Activated CD8-positive, alpha-beta memory T cell treated with anti-CD3 and anti-CD28 coated beads, Interleukin-2, amount 50 U/mL, for 4 hours (primary cell): ENCODE data around the gene PTPRN2.
A peak's percentile ranks its signal among the peaks of the same experiment; 100 is the strongest.

Source experiments
- DNase-seq: peaks from one replicate; pipeline ENCODE4 v3.0.0-alpha.2; 2020

Gene PTPRN2

GRCh38 chr7:157540606-157541294, 1046.9 kb downstream of the PTPRN2 start:
- DNase-seq: peak; percentile 7

GRCh38 chr7:157540020-157540419, 1047.6 kb downstream of the PTPRN2 start:
- DNase-seq: peak; percentile 12

DNA sequence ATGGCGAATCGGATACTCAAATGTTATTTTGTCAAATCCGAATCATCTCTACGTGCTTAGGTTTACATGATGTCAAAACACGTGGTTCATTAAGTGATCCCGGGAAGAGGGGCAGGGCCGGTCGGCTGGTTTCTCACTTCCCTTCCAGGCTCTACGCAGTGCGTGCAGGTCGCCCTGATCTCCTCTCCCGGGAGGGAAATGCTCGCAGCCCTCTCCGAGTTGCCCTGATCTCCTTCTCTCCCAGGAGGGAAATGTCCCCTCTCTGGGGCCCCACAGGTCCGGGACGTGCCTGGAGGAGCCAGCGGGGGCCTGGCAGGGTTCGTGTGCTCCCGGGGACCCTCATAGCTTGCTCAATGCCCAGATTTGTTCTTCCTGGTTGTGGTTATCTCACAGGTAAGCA, 1048.1 kb downstream of the PTPRN2 start:
- DNase-seq: peak; percentile 9

DNA sequence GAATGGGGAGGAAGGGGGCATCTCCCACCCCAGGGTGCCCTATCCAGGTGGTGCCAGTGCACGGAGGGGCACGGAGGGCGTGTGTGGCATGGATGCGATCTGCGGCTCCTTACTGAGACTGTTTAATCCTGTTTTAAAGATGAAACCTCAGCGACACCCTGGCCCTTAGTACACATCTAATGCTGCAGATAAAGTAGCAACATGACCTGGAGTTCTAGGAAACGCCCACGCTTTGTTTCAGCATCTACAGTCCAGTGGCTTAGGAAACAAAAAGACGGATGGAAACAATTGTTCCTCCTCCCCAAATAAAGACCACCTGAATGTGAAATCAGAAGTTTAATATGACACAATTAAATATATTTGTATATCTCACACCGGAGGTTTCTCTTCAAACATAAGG, 1048.9 kb downstream of the PTPRN2 start:
- DNase-seq: peak; percentile 9

GRCh38 chr7:157538321-157538720, 1049.3 kb downstream of the PTPRN2 start:
- peak; percentile 5 for DNase-seq

DNA sequence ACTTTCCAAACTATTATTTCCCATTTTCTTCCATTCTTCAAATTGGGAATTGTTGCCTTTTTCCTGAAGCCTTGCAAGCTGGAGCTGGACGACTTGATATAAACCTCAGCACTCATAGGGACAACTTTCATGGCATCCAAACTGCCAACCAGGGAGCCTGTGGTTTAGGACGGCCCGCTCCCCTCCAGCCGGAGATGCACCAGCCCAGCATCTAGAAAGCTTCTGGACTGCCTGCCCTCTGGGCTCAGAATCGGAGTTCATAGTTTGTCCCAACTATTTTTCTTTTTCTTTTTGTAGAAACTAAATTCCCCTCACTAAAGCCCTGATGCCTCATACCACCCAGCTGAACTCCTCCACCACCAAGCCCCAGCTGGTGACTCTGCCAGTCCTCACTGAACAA, 1050.6 kb downstream of the PTPRN2 start:
- DNase-seq: no peak

DNA sequence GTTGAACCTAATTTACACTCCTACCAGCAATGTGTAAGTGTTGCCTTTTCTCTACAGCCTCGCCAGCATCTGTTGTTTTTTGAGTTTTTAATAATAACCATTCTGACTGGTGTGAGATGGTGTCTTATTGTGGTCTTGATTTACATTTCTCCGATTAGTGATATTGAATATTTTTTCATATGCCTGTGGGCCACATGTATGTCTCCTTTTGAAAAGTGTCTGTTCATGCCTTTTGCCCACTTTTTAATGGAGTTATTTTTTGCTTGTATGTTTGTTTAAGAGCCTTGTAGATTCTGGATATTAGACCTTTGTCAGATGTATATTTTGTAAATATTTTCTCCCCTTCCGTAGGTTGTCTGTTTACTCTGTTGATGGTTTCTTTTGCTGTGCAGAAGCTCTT, 1055.6 kb downstream of the PTPRN2 start:
- no peak for DNase-seq

DNA sequence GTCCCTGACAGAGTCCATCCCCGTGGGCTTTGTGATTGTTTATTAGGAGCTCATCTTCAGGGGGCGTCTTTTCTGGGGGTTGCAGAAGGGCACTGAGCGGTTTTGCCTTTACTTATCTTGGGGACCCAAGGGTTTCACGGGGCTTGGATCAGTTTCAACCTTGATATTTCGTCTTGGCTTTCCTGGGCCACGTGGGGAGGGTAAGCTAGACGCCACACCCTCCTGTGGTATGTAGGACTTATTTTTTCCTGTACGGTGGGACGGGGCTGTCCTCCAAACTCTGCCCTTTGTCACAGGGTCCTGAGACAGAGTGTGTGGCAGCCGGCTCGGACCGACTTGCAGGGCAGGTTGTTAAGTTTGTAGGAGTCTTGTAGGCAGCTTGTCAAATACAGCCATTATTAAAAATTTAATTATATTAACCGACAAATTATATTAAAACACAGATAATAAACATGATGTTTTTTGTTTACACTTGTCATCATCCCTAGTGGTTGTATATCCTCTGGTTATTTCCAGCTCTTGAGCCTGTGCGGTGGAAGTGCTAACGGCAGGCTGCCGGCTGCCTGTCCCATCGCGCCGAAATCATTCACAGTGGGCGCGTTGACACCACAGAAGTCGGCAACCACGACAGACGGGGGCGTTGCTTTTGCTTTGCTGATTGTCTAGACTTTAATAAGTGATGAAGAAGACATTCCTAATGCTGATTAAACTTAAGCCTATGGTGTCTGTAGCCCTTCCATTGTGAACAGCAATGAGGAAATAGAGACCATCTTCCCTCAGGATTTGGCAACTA, 1057.7 kb downstream of the PTPRN2 start:
- DNase-seq: peak; percentile 5

DNA sequence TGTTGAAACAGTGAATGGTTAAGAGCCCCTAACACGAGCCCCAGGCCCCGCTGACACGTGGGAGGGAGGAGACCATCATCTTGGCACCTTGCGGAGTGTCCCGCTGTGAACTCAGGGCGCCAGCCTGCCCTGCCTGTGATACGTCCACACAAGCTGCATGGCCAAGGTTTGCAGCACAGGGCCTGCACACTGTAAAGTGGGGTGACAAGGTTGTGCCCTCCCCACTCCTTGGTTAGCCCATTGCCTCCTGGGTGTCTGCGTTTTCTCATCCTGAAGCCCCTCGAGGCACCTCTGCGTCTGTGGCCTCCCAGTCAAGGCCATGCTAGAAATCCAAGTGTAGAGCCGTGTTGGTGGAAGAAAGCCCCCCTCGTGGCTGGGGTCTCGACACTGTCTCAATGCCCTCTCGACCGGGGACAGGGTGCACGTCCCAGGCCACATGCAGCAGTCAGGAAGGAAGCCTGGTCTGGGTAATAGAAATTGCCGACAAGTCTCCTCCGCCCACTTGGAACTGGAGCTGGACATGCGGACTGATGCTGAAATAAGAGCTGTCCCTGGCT, 1058.8 kb downstream of the PTPRN2 start:
- DNase-seq: peak; percentile 11

- peak; percentile 10 for DNase-seq
These were observed 1059.9 kb downstream of the PTPRN2 start for GRCh38 chr7:157527686-157528085.

DNA sequence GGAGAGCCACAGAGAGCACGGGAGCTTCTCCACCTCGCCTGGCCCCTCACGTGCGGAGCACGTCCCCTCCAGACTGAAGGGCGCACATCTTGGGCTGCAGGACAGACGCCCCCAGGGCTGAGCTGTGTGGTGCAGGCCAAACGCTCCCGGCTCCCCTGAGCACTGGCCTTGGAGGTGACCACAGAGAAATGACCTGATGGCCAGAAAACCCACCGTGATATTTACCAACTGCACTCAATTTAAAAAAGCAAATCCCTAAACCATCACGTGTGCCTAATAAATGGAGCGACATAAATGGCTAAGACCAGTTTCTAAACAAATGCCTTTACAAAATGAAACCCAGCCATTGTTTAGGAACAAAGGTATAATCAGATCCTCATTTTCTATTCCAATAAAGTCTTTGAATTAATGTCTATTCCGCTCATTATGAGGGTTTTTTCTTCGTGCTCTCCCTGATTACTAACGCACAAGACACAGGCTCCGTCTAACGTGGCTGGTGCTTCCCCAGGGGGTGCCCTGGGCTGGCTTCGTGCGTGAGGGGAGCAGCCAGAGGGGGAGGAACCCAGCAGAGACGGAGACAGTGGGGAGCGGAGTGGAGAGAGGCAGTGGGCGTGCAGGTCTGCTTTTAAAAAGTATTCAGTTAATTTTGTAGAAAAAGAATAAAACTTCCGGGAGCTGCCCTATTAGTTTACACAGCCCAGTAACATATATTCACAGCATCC, 1060.5 kb downstream of the PTPRN2 start:
- DNase-seq: peak; percentile 3

DNA sequence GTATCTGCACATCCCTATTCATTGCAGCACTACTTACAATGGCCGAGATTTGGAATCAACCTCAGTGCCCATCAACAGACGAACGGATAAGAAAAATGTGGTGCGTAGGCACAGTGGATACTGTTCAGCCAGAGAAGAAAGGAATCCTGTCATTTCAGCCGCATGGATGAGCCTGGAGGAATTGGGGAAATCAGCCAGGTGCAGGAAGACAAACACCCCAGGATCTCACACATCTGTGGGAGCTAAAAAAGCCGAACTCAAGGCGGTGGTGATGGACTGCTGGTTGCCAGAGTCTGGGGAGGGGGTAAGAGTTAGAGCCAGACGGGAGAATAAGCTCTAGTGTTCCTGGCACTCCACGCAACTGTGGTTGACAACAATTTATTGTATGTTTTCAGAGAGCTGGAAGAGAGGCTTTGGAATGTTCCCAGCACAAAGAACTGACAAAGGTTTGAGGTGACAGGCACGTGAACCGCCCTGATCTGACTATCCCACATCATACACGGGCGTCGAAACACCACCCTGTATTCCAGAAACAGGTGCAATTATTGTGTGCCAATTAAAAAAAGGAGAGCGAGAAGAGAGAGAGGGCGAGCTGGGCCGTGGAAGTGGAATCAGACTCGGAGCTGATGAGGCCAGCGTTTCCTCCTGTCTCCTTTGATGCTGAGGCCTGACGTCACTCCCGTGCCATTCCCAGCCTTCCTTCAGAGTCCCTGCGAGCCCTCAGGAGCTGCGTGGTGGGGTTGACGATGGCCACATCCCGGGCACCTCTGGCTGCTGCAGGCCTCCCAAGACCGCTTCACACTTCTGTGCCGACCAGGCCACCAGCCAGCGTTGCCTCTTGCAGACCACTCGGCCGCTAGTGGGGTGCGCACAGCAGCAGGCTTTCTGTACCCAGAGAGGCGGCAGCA, 1061.4 kb downstream of the PTPRN2 start:
- peak; percentile 12 for DNase-seq

GRCh38 chr7:157525491-157525915, 1062.1 kb downstream of the PTPRN2 start:
- DNase-seq: no peak

GRCh38 chr7:157524731-157525130, 1062.9 kb downstream of the PTPRN2 start:
- DNase-seq: no peak

DNA sequence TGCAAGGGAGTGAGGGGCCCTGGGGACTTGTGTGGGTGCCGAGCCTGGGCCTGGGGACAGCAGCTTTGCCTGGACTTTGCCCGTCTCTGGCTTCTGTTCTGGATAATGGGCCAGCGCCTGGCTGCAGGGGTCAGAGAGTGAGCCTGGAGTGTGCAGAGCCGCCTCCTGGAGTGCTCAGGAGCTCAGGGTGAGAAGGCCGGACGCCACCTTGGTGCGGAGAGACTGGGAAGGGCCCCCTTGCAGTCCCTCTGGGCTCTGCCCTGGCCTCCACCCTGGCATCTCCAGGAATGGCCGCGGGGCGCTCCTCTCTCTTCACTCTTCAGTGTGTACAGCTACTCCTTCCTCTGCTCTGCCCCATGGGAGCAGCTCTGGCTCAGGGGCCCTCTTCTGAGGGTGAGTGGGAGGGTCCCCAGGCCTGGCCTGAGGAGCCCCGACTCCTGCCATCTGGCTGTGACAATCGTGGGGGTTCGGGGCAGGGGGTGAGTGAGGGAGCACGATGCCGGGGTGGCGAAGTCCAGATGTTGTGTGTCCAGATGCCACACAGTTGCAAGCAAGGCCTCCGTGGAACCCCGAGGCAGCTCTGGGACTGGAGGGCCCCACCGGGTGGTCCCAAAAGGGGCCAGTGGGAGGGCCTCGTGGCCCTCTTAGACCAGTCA, 1063.7 kb downstream of the PTPRN2 start:
- peak; percentile 8 for DNase-seq

DNA sequence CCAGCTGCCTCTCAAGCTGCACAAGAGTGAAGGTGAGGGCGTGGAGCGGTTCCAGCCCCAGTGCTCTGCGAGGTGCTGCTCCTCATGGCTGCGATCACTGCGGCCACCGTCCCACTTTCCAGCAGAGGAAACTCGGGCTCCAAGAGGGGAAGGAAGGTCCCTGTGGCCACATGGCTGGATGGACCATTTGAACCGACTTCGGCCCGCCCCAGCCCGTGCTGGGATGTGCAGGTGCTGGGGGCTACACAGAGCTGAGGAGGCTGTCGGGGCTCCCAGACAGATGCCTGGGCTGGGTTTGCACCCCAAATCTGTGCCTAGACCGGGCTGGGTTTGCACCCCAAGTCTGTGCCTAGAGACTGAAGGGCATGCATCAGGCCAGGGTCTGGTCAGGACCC, 1064.3 kb downstream of the PTPRN2 start:
- peak; percentile 5 for DNase-seq

GRCh38 chr7:157522954-157523353, 1064.7 kb downstream of the PTPRN2 start:
- DNase-seq: peak; percentile 4

- peak; percentile 5 for DNase-seq
These were observed 1065.4 kb downstream of the PTPRN2 start for GRCh38 chr7:157522189-157522588.

DNA sequence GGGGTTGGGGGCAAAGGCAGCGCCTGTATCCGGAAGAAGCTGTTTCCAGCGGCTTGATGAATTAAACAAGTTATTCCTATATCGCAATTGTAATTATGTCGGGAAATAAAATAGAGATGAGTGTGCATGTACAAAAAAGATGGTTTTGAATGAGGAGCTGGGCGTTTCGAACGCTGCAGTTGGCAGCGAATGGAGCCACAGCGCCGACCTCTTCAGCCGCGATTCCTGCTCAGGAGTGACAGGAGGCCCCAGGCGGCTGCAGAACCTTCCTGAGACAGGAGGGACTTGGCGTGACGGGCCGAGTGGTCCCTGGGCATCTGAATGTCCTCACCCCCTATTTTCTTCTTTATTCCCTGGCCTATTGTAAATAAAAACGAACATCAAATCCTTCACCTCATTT, 1065.9 kb downstream of the PTPRN2 start:
- DNase-seq: peak; percentile 3

DNA sequence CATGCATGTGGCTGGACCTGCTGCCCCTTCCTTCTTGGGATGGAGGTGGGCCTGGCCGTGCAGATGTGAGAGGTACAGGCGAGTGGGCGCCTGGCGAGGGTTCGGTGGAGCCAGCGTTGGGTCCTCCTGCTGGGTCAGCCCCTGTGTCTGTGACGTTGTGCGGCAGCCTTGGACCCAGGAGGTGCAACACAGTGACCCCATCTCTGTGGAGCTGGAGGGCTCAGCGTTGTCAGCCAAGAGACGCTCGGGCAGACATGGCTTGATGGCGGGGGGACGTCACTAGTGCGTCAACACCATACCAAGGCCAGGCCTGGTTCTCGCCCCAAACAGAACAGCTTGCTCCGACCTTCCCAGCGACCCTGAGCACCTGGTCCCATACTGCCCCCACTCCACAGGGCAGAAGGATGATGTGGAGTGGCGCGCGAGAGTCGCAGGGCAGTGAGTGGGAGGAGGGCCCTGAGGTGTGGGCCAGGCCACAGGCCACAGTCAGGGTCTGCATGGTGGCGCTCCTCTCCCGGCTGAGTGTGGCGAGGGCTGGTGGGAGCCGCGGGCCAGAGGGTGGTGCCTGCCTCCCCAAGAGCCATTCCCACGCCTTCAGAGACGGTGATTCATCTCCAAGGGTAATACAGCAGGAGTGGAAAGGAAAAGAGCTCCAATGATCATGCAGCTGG, 1066.4 kb downstream of the PTPRN2 start:
- peak; percentile 15 for DNase-seq

DNA sequence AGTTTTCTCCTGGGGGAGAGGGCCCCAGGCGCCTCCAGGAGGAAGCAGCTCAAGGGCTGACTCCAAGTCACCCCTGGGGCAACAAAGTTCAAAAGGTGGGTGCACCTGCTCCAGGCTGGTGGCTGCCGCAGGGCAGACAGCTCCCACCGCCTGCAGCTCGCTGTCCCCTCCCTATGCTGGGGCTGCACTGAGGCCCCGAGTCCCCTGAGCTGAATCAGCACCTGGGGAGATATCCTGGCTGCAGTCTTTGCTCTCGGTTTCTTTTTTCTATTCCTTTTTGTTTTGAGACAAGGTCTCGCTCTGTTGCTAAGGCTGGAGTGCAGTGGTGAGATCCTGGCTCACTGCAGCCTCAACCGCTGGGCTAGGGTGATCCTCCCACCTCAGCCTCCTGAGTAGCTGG, 1067.4 kb downstream of the PTPRN2 start:
- DNase-seq: peak; percentile 6
